DMS 273 treated with DMSO at 0.1 percent for 48 hours (cell line): Measurements from ENCODE around the gene DNAJB2.
"Not testable (repeated sequence)": the region's sequence is repeated elsewhere in the genome, so short reads cannot be mapped to it uniquely, and the experiment has no call there.

Source experiments
- DNase-seq: peaks from one replicate; lab custom pipeline; 2025; lab: John Stamatoyannopoulos, UW

DNAJB2 gene

GRCh38 chr2:219302412-219302968, 23.3 kb downstream of the DNAJB2 start:
- no peak for DNase-seq

GRCh38 chr2:219304223-219304622, 25.1 kb downstream of the DNAJB2 start:
- no peak for DNase-seq

GRCh38 chr2:219306047-219306446, 26.9 kb downstream of the DNAJB2 start:
- DNase-seq: no peak

- DNase-seq: no peak
Measured at GRCh38 chr2:219308142-219309101, 29.3 kb downstream of the DNAJB2 start.

GRCh38 chr2:219309278-219309677, 30.1 kb downstream of the DNAJB2 start, which contains the start of gene PTPRN:
Gene PTPRN (minus strand): TSS chr2:219309401. CDS start chr2:219309332, 69 bp downstream.
- no peak for DNase-seq

GRCh38 chr2:219312683-219313263, 33.6 kb downstream of the DNAJB2 start:
- not testable (repeated sequence) for DNase-seq

- DNase-seq: no peak
Measured at GRCh38 chr2:219314804-219315468, 35.8 kb downstream of the DNAJB2 start.

GRCh38 chr2:219323434-219323833, 44.3 kb downstream of the DNAJB2 start:
- DNase-seq: no peak

- DNase-seq: no peak
Measured at GRCh38 chr2:219325136-219325535, 46.0 kb downstream of the DNAJB2 start.

- no peak for DNase-seq
Measured at GRCh38 chr2:219325657-219326315, 46.6 kb downstream of the DNAJB2 start.

GRCh38 chr2:219327719-219328118, 48.6 kb downstream of the DNAJB2 start:
- no peak for DNase-seq

- DNase-seq: no peak
Measured at GRCh38 chr2:219331560-219332213, 52.5 kb downstream of the DNAJB2 start.

- DNase-seq: no peak
Measured at GRCh38 chr2:219332542-219332941, 53.4 kb downstream of the DNAJB2 start, which contains the start of gene RESP18. Gene RESP18 (minus strand): TSS chr2:219332744.

- DNase-seq: no peak
Measured at GRCh38 chr2:219334076-219334475, 54.9 kb downstream of the DNAJB2 start.

- DNase-seq: no peak
Measured at GRCh38 chr2:219335373-219335786, 56.2 kb downstream of the DNAJB2 start.
